HG02759 (cell line): ENCODE results near the gene ICE1.

Source experiments
- ATAC-seq: cut with Tn5 transposase; IDR thresholded peaks from one replicate; pipeline ENCODE4 v1.9.1; 2021; ENCODE audit warnings: mild to moderate bottlenecking, moderate library complexity; ENCODE audit not compliant: unreplicated experiment

Gene ICE1

DNA sequence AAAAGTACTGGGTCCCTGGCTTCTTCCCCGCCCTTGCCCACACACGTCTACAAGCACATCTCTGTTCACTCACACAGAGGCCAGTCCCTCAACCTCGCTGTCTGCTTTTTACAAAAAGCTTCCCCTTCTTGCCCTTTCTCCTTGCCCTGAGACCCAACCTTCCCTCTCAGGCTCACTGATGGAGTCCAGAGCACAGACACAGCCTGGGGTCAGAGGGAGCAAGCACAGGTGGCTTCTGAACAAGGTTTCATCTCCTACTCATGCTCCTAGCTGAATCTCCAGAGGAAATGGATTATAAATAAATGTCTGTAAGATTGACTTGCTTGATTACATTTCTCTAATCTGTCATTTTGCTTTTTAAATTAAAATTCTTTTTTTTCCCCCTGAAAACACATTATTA is 101.8 kb downstream of the ICE1 start:
- ATAC-seq, result no peak

DNA sequence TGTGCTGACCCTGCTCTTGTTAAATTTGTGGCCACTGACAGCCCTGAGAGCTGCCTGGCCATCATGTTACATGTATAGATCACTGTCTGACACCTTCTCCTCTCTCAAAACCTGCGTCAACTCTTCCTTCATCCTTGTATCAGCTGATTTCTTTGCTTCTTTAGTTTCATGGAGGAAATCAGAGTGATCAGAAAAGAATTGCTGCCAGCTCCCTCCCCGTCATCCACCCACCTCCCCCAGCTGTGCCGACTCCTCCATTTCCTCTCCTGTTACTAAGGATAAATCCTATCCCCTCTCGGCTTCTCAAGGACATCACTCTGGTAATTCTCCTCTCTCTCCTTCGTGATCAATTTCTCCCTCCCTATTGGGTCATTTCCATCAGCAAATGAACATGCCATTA is 108.9 kb downstream of the ICE1 start:
- ATAC-seq, result no peak

- no peak for ATAC-seq
Observed at GRCh38 chr5:5532306-5533076, 110.0 kb downstream of the ICE1 start.

- no peak for ATAC-seq
Observed at GRCh38 chr5:5533927-5534326, 111.5 kb downstream of the ICE1 start.

GRCh38 chr5:5534333-5534732 is 111.9 kb downstream of the ICE1 start:
- no peak for ATAC-seq

DNA sequence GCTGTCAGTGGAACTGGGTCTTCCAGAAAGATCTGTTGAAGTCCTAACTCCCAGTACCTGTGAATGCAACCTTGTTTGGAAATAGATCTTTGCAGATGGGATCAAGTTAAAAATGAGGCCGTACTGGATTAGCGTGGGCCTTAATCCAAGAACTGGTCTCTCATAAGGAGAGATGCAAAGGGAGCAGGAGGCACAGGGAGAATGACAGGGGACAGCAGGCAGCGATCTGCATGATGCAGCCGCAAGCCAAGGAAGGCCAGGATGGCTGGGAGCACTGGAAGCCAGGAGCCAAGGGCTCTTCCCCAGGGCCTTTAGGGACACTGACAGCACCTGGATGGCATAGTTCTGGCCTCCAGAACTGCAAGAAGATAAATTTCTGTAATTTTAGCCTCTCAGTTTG is 114.4 kb downstream of the ICE1 start:
- ATAC-seq, result no peak

DNA sequence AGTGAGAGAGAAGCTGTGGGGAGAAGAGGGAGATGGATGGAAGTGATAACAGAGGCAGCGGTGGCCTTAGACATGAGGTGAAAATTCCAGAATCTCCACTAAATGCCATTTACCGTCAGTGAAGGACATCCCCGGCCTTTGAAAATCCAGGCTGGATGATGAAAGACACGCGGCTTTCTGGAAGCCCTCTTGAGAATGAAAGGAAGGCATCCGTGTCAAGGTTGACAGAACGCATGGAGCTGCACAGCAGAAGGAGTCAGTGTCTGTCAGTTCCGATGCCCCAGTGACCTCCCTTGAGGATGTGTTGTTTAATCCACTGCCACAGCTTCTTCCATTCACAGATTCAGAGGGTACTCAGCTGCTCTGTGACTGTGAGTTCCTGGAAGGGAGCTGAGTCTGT is 114.9 kb downstream of the ICE1 start:
- ATAC-seq, result no peak

- ATAC-seq, result no peak
Observed at GRCh38 chr5:5539590-5539989, 117.1 kb downstream of the ICE1 start.
